Testis (tissue), 3 donors: ENCODE results near the gene PIGU. TPM values are rescaled to one million over a fixed set of nuclear protein-coding genes. Genes with fewer than 3 reads are reported as not detected.
A peak's percentile ranks its signal among the peaks of the same experiment; 100 is the strongest.

ENCODE experiments used
- DNase-seq: peaks from one replicate; pipeline ENCODE4 v3.0.0-alpha.2; 2019
- H3K27ac ChIP-seq, 2 donors: fragments of 200-600 bp; sonication (generic); one replicate each; pipeline ENCODE4 v1.5.1; 2019
- H3K27me3 ChIP-seq: fragments of 200-600 bp; sonication (generic); one replicate; pipeline ENCODE4 v1.5.1; 2019
- H3K36me3 ChIP-seq: fragments of 200-600 bp; sonication (generic); one replicate; pipeline ENCODE4 v1.5.1; 2017; ENCODE audit warnings: low read depth; ENCODE audit errors: missing control alignments
- H3K4me1 ChIP-seq: fragments of 200-600 bp; sonication (generic); one replicate; pipeline ENCODE4 v1.5.1; 2019
- H3K4me3 ChIP-seq, 2 donors: fragments of 200-600 bp; sonication (generic); one replicate each; pipeline ENCODE4 v1.5.1; 2017 to 2019
- H3K9me3 ChIP-seq: fragments of 200-600 bp; sonication (generic); one replicate; pipeline ENCODE4 v1.5.1; 2017
- CTCF ChIP-seq, 3 experiments: fragments of 450-650 bp in 2 of 3; fragments of 200-600 bp in 1 of 3; sonication (generic) in 1 of 3; IDR thresholded peaks; one replicate each; pipeline ENCODE4 v1.5.1; 2016 to 2019; ENCODE audit warnings: antibody characterized with exemption in 3 of 3, mild to moderate bottlenecking in 2 of 3, moderate library complexity in 1 of 3
- POLR2A ChIP-seq: fragments of 450-650 bp; IDR thresholded peaks from one replicate; pipeline ENCODE4 v1.6.1; 2017; ENCODE audit warnings: antibody characterized with exemption, mild to moderate bottlenecking, moderate library complexity
- whole genome bisulfite sequencing, 2 donors: methylation state at CpG; one replicate each; pipeline ENCODE4 v1.1.5; 2018; 5-methylcytosine and 5-hydroxymethylcytosine counted together
- intact Hi-C: fragments of 100-400 bp; cut with DNase I; formaldehyde crosslinking; loops from one replicate; pipeline ENCODE4 v1.15.1; 2023; ENCODE audit warnings: low total_unique reads
- polyA plus RNA-seq: library from polyadenylated mRNA; stranded (reverse); fragments of 350-450 nt; fragmentation: Illumina TruSeq; extraction: RNeasy Lipid Tissue Mini Kit (QIAGEN cat#74804); gene quantifications from one replicate; pipeline ENCODE4 v1.2.3, GENCODE V29; 2014; ENCODE audit warnings: low read depth, low replicate concordance; ENCODE audit not compliant: insufficient read depth
- total RNA-seq, 2 donors: library from RNA; depleted of rRNA; stranded (reverse); fragments of >200 nt; gene quantifications; one replicate each; pipeline ENCODE4 v1.2.3, GENCODE V29; 2016

The PIGU gene
- total and polyA plus RNA-seq, 3 donors from 2014 or later: 35.0 to 48.9 (median 35.7) TPM

GRCh38 chr20:34559311-34560140 lies 117.4 kb downstream of the PIGU start:
- intact Hi-C loops: no loop called here
- no peaks in the 10 kb centered on the region for H3K36me3 ChIP-seq
- DNase-seq: peak; percentile 26
- no peak for TF ChIP-seq CTCF (IDR thresholded peaks at IDR 0.05)
- TF ChIP-seq POLR2A: no peak
- peak overlapping the region; percentile 87 to 98 for H3K27ac ChIP-seq
- 28 to 29% methylated on average over 10 to 38 of the region's 43 CpGs for WGBS, 2 donors
- H3K4me1 ChIP-seq: no peaks in the 10 kb centered on the region
- H3K4me3 ChIP-seq: peak overlapping the region; percentile 82 to 86
- no peaks in the 10 kb centered on the region for H3K9me3 ChIP-seq
- no peaks in the 10 kb centered on the region for H3K27me3 ChIP-seq

- Histone ChIP-seq H3K27ac (peak within 1 kb of the TSS; percentile 87 to 98), H3K4me3 (peak within 1 kb of the TSS; percentile 82 to 86), H3K27me3 (no peaks in the 10 kb centered on the region), H3K4me1 (peaks cover 4% of the 10 kb centered on the region), H3K9me3 (no peaks in the 10 kb centered on the region), H3K36me3 (no peaks in the 10 kb centered on the region)
- peak; percentile 98 for DNase-seq
- WGBS, 2 donors: 0 to 2% methylated on average over 7 to 89 of the region's 103 CpGs
- intact Hi-C loops: no loop called here
- peak in 1 of 3 experiments; percentile 20 for TF ChIP-seq CTCF (IDR thresholded peaks at IDR 0.05)
- TF ChIP-seq POLR2A: peak; percentile 28
Observed at GRCh38 chr20:34558320-34559218, 118.3 kb downstream of the PIGU start, which contains the start of gene MAP1LC3A. MAP1LC3A (plus strand) TSS chr20:34558718; CDS start chr20:34558869, 151 bp downstream.

- DNase-seq: no peak
- Histone ChIP-seq H3K27me3 (no peaks in the 10 kb centered on the region), H3K36me3 (no peaks in the 10 kb centered on the region), H3K9me3 (no peaks in the 10 kb centered on the region), H3K4me1 (peaks cover 4% of the 10 kb centered on the region), H3K27ac (peak overlapping the region; percentile 87 to 98), H3K4me3 (peak overlapping the region; percentile 82 to 86)
- intact Hi-C loops: no loop called here
- TF ChIP-seq CTCF (IDR thresholded peaks at IDR 0.05): no peak
- TF ChIP-seq POLR2A: no peak
- WGBS, 2 donors: 13 to 16% methylated on average over 11 of the region's 11 CpGs
Observed at GRCh38 chr20:34557936-34558319, 119.0 kb downstream of the PIGU start.

DNA sequence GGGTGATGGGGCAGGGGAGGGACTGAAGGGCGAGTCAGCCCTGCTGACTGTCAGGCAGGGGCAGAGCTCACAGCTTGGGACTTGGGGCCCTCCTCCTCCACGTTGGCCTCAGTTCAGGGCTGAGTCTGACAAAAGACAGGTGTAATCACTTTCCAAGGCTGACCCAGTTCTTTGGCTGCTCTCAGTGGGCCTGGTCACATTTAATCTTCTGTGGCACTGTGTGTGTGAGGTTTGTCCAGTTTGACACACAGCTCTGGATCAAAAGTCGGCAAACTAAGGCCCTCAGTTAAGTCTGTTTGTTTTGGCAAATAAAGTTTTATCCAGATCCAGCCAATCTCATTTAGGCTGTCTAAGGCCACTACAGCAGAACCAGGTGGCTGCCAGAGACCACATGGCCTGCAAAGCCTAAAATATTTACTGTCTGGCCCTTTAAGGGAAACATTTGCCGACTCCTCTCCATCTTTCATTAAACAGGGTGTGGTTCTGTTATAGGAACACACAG lies 123.5 kb downstream of the PIGU start:
- intact Hi-C loops: no loop called here
- H3K27me3 ChIP-seq: no peaks in the 10 kb centered on the region
- DNase-seq: no peak
- H3K36me3 ChIP-seq: no peaks in the 10 kb centered on the region
- no peak for TF ChIP-seq CTCF (IDR thresholded peaks at IDR 0.05)
- no peak for TF ChIP-seq POLR2A
- peaks cover 4% of the 10 kb centered on the region for H3K4me1 ChIP-seq
- H3K9me3 ChIP-seq: no peaks in the 10 kb centered on the region
- 44 to 51% methylated on average over 4 of the region's 4 CpGs for WGBS, 2 donors
- no peak overlapping the region for H3K27ac ChIP-seq
- H3K4me3 ChIP-seq: no peak overlapping the region
